CD14-positive monocyte (primary cell): ENCODE measurements around the gene SH2D1B. TPM values are rescaled to one million over a fixed set of nuclear protein-coding genes. Genes with fewer than 3 reads are reported as not detected.

Experiments
- DNase-seq, 3 donors: peaks; one replicate each; pipeline ENCODE4 v3.0.0-alpha.2; 2011 to 2022
- H2AFZ ChIP-seq: 2 replicates; pipeline ENCODE4 v1.6.0; 2012; ENCODE audit warnings: mild to moderate bottlenecking, low read depth, low read length, inconsistent platforms; ENCODE audit not compliant: insufficient read depth, poor library complexity, severe bottlenecking
- H3K27ac ChIP-seq, 2 donors: 1 replicate in 1 of 2; 2 replicates in 1 of 2; pipeline ENCODE4 v1.5.1; 2012 to 2013; ENCODE audit warnings: low read length in 2 of 2, control low read depth in 1 of 2, inconsistent platforms in 1 of 2, low read depth in 1 of 2, mild to moderate bottlenecking in 1 of 2
- H3K27me3 ChIP-seq, 2 donors: one replicate each; pipeline versions ENCODE4 v1.6.0 to v1.6.1; 2011 to 2013; ENCODE audit warnings: low read length in 2 of 2; ENCODE audit not compliant: control insufficient read depth in 2 of 2, insufficient read depth in 2 of 2
- H3K36me3 ChIP-seq, 2 donors: replicated peaks in 1 of 2; 1 replicate in 1 of 2; 2 replicates in 1 of 2; pipeline versions ENCODE4 v1.5.1 to v1.6.1; 2012 to 2013; ENCODE audit warnings: low read length in 2 of 2, control low read depth in 1 of 2, inconsistent platforms in 1 of 2, mild to moderate bottlenecking in 1 of 2; ENCODE audit not compliant: insufficient read depth in 2 of 2, control insufficient read depth in 1 of 2
- H3K4me1 ChIP-seq, 2 donors: 1 replicate in 1 of 2; 2 replicates in 1 of 2; pipeline versions ENCODE4 v1.5.1 to v1.6.1; 2012 to 2013; ENCODE audit warnings: low read length in 2 of 2, control low read depth in 1 of 2, inconsistent platforms in 1 of 2, mild to moderate bottlenecking in 1 of 2, moderate library complexity in 1 of 2; ENCODE audit not compliant: insufficient read depth in 2 of 2, control insufficient read depth in 1 of 2
- H3K4me2 ChIP-seq: replicated peaks from 2 replicates; pipeline ENCODE3; 2012; ENCODE audit warnings: low read length, moderate library complexity, mild to moderate bottlenecking; ENCODE audit not compliant: poor library complexity, severe bottlenecking; ENCODE audit errors: extremely low read depth
- H3K4me3 ChIP-seq, 3 experiments: fragments of 200-600 bp in 1 of 3; sonication (generic) in 1 of 3; replicated peaks in 1 of 3; 1 replicate in 2 of 3; 2 replicates in 1 of 3; pipeline ENCODE4 v1.5.1; 2011 to 2013; ENCODE audit warnings: low read length in 3 of 3, mild to moderate bottlenecking in 3 of 3, control low read depth in 2 of 3, low read depth in 2 of 3, inconsistent platforms in 1 of 3, moderate library complexity in 1 of 3
- H3K79me2 ChIP-seq: 2 replicates; pipeline ENCODE4 v1.6.0; 2012; ENCODE audit warnings: mild to moderate bottlenecking, control low read depth, inconsistent platforms, low read length, moderate library complexity; ENCODE audit not compliant: insufficient read depth
- H3K9ac ChIP-seq: 2 replicates; pipeline ENCODE4 v1.6.0; 2017; ENCODE audit warnings: low read length, mild to moderate bottlenecking; ENCODE audit not compliant: insufficient read depth, poor library complexity, severe bottlenecking
- H3K9me3 ChIP-seq, 2 donors: replicated peaks in 1 of 2; 1 replicate in 1 of 2; 2 replicates in 1 of 2; pipeline versions ENCODE4 v1.5.1 to v1.6.1; 2012 to 2013; ENCODE audit warnings: low read length in 2 of 2, control low read depth in 1 of 2; ENCODE audit not compliant: control insufficient read depth in 1 of 2, insufficient read depth in 1 of 2
- H4K20me1 ChIP-seq: 2 replicates; pipeline ENCODE4 v1.6.0; 2012; ENCODE audit warnings: mild to moderate bottlenecking, low read length, control low read depth, moderate library complexity; ENCODE audit not compliant: insufficient read depth
- H3K27ac Mint-ChIP-seq, 7 donors: one replicate each; pipeline ENCODE4 v1.8.0; 2020; ENCODE audit warnings: mild to moderate bottlenecking in 7 of 7, mixed read lengths in 7 of 7, moderate library complexity in 6 of 7, inconsistent platforms in 2 of 7
- H3K27me3 Mint-ChIP-seq, 3 donors: one replicate each; pipeline ENCODE4 v1.8.0; 2021 to 2022; ENCODE audit warnings: low read depth in 3 of 3, mild to moderate bottlenecking in 3 of 3, mixed read lengths in 3 of 3, moderate library complexity in 3 of 3, inconsistent platforms in 1 of 3
- H3K36me3 Mint-ChIP-seq, 2 donors: one replicate each; pipeline ENCODE4 v1.8.0; 2020; ENCODE audit warnings: mixed read lengths in 2 of 2, inconsistent platforms in 1 of 2, mild to moderate bottlenecking in 1 of 2
- H3K4me1 Mint-ChIP-seq: one replicate; pipeline ENCODE4 v1.8.0; 2020; ENCODE audit warnings: mild to moderate bottlenecking, mixed read lengths
- H3K4me3 Mint-ChIP-seq, 2 donors: one replicate each; pipeline ENCODE4 v1.8.0; 2020; ENCODE audit warnings: mild to moderate bottlenecking in 2 of 2, mixed read lengths in 2 of 2, moderate library complexity in 1 of 2
- H3K9me3 Mint-ChIP-seq, 7 donors: one replicate each; pipeline ENCODE4 v1.8.0; 2020 to 2022; ENCODE audit warnings: mixed read lengths in 7 of 7, mild to moderate bottlenecking in 6 of 7, moderate library complexity in 6 of 7, inconsistent platforms in 2 of 7
- WGBS: methylation state at CpG from one replicate; pipeline ENCODE4 v1.1.5; 2013; ENCODE audit warnings: missing lambda C conversion rate; ENCODE audit not compliant: insufficient coverage; 5-methylcytosine and 5-hydroxymethylcytosine counted together
- intact Hi-C, 2 donors: fragments of 100-400 bp; cut with micrococcal nuclease; formaldehyde crosslinking; loops; one replicate each; pipeline versions ENCODE4 v1.15.0 to v1.15.1; 2023
- polyA plus RNA-seq, 3 donors: library from polyadenylated mRNA; depleted of rRNA in 1 of 3; unstranded in 2 of 3; stranded (reverse) in 1 of 3; fragments of 300-500 nt in 2 of 3; fragments of >200 nt in 1 of 3; fragmentation: Illumina TruSeq in 2 of 3; gene quantifications; 1 replicate in 2 of 3; 2 replicates in 1 of 3; pipeline ENCODE4 v1.2.3, GENCODE V29; 2012 to 2021
- TF ChIP-seq, protein P1 (sequence below): fragments of 200-600 bp; IDR thresholded peaks from one replicate; pipeline ENCODE4 v1.8.0; 2022; ENCODE audit warnings: antibody characterized with exemption, mild to moderate bottlenecking

SH2D1B gene
- polyA plus RNA-seq, 3 donors = 0.88 to 2.9 (median 1.7) TPM

GRCh38 chr1:162416909-162417308, 5.0 kb upstream of the SH2D1B start:
- Histone ChIP-seq H3K79me2 (no peaks in the 10 kb centered on the region), H4K20me1 (no peaks in the 10 kb centered on the region), H3K36me3 (no peaks in the 10 kb centered on the region), H3K4me3 (no peak overlapping the region), H3K9me3 (no peaks in the 10 kb centered on the region), H3K4me1 (peaks cover 8 to 23% of the 10 kb centered on the region in 2 donors), H3K27me3 (no peaks in the 10 kb centered on the region), H2AFZ (no peak overlapping the region), H3K27ac (no peak overlapping the region), H3K4me2 (no peak overlapping the region), H3K9ac (no peak overlapping the region)
- no peak for DNase-seq
- no peak overlapping the region for H3K27ac Mint-ChIP-seq
- TF ChIP-seq, protein P1, sequence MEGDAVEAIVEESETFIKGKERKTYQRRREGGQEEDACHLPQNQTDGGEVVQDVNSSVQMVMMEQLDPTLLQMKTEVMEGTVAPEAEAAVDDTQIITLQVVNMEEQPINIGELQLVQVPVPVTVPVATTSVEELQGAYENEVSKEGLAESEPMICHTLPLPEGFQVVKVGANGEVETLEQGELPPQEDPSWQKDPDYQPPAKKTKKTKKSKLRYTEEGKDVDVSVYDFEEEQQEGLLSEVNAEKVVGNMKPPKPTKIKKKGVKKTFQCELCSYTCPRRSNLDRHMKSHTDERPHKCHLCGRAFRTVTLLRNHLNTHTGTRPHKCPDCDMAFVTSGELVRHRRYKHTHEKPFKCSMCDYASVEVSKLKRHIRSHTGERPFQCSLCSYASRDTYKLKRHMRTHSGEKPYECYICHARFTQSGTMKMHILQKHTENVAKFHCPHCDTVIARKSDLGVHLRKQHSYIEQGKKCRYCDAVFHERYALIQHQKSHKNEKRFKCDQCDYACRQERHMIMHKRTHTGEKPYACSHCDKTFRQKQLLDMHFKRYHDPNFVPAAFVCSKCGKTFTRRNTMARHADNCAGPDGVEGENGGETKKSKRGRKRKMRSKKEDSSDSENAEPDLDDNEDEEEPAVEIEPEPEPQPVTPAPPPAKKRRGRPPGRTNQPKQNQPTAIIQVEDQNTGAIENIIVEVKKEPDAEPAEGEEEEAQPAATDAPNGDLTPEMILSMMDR = no peak
- H3K27me3 Mint-ChIP-seq = peaks cover 0 to 3% (median 2%) of the 10 kb centered on the region in 3 donors
- no CpG with 5 or more reads among the region's 2 CpGs for WGBS
- H3K4me1 Mint-ChIP-seq = peaks cover 32% of the 10 kb centered on the region
- H3K9me3 Mint-ChIP-seq = peaks cover 0 to 4% (median 2%) of the 10 kb centered on the region in 7 donors
- intact Hi-C loops = no loop called here
- no peaks in the 10 kb centered on the region for H3K36me3 Mint-ChIP-seq
- no peak overlapping the region for H3K4me3 Mint-ChIP-seq

DNA sequence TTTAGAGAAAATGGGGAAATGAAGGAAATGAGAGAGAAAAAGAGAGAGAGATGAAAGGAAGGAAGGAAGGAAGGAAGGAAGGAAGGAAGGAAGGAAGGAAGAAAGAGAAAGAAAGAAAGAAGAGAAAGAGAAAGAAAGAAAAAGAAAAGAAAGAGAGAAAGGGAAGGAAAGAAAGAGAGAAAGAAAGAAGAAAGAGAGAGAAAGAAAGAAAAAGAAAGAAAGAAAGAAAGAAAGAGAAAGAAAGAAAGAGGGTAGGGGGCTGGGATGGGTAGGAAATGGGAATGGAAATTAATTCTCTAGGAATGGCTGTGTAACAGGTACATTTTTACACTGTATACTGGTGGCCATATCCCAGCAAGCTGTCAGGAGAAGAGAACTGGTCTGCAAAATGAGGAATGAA, 4.3 kb upstream of the SH2D1B start:
- H3K4me3 Mint-ChIP-seq = no peak overlapping the region
- H3K4me1 Mint-ChIP-seq = peaks cover 31% of the 10 kb centered on the region
- peaks cover 0 to 4% (median 2%) of the 10 kb centered on the region in 7 donors for H3K9me3 Mint-ChIP-seq
- H3K36me3 ChIP-seq = no peaks in the 10 kb centered on the region
- H3K9ac ChIP-seq = no peak overlapping the region
- no peak overlapping the region for H3K4me2 ChIP-seq
- H3K27ac Mint-ChIP-seq = no peak overlapping the region
- no peak overlapping the region for H3K27ac ChIP-seq
- H3K79me2 ChIP-seq = no peaks in the 10 kb centered on the region
- TF ChIP-seq, protein P1 = no peak
- H3K4me1 ChIP-seq = peaks cover 1 to 22% of the 10 kb centered on the region in 2 donors
- no peaks in the 10 kb centered on the region for H3K9me3 ChIP-seq
- no peak overlapping the region for H3K4me3 ChIP-seq
- H3K36me3 Mint-ChIP-seq = no peaks in the 10 kb centered on the region
- intact Hi-C loops = no loop called here
- no peaks in the 10 kb centered on the region for H4K20me1 ChIP-seq
- no peak overlapping the region for H2AFZ ChIP-seq
- H3K27me3 Mint-ChIP-seq = peaks cover 0 to 3% (median 2%) of the 10 kb centered on the region in 3 donors
- DNase-seq = no peak
- no peaks in the 10 kb centered on the region for H3K27me3 ChIP-seq
